ENCODE measurements around the gene CFAP52.
"Not testable (repeated sequence)": the region's sequence is repeated elsewhere in the genome, so short reads cannot be mapped to it uniquely, and the experiment has no call there.

The CFAP52 gene

DNA sequence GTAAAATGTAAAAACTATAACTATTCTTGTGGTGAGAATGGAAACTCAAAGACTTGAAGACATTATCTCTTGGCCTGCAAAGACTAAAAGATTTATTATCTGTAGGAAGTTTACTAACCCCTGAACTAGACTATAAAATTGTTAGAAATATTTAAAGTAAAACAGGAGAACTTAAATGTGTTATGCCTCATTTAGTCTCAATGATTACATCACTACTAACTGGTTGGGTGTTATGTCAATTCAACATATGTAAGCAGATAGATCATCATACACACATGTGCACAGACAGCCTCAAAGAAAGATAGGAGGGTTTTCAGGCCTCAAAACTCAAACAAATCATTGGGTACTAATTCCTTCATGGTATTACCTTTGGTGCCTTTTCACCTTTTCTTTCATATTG, 8.4 kb upstream of the CFAP52 start:
- no peak for DNase-seq (ENCODE audit: extremely low read depth in 1 of 2, low read depth in 1 of 2)

DNA sequence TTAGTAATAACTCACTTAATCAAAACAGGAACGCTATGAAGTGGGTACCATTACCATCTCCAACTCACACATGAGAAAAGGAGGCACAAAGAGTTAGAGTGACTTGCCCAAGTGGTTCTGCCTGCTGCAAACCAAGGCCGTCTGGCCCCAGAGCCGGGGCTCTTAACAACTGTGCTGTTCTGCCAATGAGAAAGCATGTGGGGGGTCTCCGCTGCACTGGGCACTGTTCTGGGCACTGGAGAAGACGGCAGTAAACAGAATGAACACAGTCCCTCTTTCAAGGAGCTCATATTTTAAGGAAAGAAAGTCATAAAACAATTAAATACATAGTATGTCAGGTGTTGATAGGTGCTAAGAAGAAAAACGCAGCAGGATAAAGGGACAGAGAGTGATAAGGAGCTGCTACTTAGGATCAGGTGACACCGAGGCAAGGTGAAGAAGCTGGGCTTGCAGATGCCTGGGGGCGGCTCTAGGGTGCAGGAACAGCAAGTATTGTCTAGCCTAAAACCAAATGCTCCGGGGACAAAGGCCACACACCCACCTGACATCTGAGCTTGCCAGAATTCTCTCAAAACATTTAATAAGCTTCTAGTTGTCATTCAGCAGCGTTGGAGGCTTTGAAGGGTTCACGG, 7.4 kb upstream of the CFAP52 start:
- no peak for DNase-seq (ENCODE audit: extremely low read depth in 1 of 2, low read depth in 1 of 2)

DNA sequence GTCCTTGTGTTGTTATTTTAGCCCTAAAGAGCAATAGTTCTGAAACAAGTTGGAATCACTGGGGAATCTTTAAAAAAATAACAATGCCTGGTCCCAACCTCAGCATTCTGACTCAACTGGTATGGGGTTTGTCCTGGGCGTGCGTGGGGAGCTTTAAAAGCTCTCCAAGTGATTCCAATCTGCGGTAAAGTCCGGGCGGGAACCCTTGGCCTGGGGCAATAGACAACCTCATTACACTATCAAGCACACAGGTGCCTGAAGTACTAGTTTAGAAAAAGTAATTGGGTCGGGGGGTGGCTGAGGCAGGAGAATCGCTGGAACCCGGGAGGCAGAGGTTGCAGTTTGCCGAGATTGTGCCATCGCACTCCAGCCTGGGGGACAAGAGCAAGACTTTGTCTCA, 5.2 kb upstream of the CFAP52 start:
- no peak for DNase-seq (ENCODE audit: extremely low read depth in 1 of 2, low read depth in 1 of 2)

DNA sequence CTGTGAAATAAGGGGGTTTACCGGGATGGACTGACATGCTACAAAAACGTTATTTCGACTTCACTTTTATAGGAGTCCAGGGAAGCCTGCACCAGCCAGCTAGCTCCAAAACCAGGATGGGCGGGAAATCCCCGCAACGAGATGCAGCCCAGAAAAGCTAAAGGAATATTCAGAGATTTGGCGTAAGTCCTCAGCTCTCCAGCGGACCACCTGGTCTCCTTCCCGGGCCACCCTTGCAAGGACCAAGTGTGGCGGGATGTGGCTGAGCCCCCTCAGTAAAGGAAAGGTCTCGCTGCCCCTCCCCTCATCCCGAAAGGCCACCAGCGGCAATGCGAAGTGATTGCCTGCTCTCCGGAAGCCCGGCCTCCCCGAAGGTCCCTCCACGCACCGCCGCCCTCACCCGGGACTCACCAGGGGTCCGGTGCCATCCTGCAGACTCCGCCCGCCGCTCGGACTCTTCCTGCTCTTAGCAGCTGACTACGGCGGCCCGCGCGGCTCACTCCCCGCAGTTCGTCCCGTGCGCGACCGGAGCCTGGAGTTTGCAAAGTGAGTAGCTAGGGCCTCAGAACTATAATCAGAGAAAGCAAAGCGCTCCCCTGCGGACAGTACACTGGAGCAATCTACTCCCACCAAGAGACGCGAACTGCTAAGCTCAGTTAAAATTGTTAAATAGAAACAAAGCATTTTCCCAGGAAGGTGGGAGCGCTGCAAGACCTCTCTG, 901 bp upstream of the CFAP52 start, which contains the start of gene STX8:
STX8 (minus strand) TSS at position 440 of the 721 bp plus-strand sequence; CDS start at position 428, 12 bp downstream.
- DNase-seq (ENCODE audit: extremely low read depth in 1 of 2, low read depth in 1 of 2): peak; percentile 69 to 82

DNA sequence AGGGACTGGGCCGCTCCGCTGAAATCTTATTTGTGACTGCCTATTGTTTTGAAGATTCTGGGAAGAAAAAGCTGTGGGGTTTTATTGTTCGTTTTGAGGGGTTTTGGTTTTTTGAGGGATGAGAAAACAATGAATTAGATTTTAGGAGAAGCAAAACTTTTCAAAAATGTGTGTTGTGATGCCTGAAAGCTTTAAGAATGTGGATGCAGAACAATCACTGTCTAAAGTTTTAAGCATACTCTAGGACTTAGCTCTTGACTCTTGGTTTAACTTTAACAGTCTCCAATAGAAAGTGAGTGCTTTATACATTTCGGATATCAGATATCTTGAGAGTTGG, 899 bp downstream of the CFAP52 start:
- no peak for DNase-seq (ENCODE audit: extremely low read depth in 1 of 2, low read depth in 1 of 2)

DNA sequence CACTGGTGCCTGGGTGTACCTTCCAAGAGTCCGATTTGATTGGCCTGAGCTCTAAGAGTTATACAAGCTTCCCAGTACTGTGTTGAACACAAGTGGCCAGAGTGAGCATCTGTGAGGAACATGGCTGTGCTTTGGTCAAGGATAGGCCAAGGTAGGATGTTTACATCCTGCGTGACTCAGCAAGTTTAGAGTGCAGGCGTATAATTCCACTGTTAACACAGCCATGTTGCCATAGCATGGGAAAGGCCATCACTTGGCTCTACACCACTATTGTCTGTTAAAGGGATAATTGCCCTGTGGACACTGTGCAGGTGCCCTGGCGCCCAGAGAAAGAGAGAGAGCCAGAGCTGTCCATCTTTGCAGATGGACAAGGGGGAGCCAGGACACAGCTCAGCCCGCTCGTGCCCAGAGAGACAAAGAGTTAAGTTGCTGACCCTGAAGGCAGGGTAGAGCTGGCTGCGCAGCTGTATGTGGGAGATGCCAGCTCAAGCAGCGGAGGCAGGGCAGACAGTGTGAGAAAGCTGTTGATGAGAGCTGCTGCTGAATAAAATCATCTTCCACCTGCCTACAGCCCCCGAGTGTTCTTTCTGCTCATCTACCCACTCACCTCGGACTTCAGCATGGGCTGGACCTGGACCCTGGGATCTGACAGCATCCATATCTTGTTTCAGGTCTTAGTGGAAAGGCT, 11.7 kb downstream of the CFAP52 start:
- DNase-seq (ENCODE audit: extremely low read depth in 1 of 2, low read depth in 1 of 2): no peak

DNA sequence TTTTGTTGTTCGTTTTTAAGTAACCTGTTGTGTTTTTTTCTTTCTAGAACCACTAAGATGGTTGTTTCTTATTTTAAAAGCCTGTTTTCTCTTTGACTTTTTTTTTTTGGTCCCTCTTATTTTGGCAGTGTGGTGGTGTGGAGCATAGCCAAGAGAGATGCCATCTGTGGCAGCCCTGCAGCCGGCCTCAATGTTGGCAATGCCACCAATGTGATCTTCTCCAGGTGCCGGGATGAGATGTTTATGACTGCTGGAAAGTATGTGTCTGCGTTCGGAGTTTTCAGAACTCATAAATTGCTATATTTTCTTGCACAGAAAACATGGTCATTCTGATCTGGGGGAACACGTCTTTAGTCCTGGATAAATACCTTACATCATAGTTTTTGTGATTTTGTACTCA, 17.6 kb downstream of the CFAP52 start:
- DNase-seq (ENCODE audit: extremely low read depth in 1 of 2, low read depth in 1 of 2): no peak

DNA sequence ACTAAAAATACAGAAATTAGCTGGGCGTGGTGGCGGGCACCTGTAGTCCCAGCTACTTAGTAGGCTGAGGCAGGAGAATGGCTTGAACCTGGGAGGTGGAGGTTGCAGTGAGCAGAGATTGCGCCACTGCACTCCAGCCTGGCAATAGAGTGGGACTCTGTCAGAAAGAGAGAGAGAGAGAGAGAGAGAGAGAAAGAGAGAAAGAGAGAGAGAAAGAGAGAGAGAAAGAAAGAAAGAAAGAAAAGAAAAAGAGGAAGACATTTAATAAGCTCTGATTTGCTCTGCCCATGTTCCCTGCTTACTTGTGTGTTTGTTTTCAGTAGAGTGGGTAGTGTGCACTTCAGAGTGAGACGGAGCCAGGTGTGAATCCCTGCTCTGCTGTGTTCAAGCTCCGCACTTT, 21.2 kb downstream of the CFAP52 start:
- not testable (repeated sequence) for DNase-seq (ENCODE audit: extremely low read depth in 1 of 2, low read depth in 1 of 2)

DNA sequence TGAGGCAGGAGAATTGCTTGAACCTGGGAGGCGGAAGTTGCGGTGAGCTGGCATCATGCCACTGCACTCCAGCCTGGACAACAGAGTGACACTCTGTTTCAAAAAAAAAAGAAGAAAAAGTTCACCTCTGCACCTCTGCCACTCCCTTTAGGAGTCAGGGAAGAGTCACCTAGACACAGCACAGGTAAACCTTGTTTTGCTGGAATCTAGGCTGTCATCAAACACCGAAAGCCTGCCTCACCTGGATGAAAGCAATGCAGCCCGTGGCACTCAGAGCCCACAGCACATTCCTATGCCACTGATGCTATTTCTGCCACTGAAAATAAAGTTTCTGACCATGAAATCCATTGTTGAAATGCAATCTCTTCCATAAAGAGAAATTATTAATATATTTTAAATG, 22.2 kb downstream of the CFAP52 start:
- no peak for DNase-seq (ENCODE audit: extremely low read depth in 1 of 2, low read depth in 1 of 2)

DNA sequence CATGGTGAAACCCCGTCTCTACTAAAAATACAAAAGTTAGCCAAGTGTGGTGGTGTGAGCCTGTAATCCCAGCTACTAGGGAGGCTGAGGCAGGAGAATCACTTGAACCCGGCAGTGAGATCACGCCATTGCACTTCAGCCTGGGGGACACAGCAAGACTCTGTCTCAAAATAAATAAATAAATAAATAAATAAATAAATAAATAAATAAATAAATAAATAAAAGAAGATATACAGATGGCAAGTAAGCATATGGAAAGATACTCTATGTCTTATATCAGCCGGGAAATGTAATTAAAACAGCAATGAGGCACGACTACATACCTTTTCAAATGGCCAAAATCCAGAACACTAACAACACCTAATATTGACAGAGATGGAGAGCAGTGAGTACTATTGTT, 28.1 kb downstream of the CFAP52 start:
- not testable (repeated sequence) for DNase-seq (ENCODE audit: extremely low read depth in 1 of 2, low read depth in 1 of 2)

DNA sequence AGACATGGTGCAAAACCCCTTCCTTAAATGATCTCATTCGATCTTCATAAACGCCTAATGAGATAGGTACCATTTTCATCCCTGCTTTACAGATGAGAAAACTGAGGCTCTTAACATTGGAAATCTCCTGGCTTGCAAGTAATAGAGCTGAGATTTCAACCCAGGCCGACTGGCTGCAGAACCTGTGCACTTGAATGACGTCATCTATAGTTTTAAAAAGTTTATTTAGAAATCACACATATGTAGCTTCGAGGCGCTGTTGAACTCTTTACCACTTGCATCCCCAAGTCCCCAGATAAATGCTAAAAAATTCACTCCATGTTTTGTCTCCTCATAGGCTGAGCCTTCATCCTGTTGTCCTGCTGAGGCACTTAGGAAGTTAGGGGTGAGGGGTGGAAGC, 30.0 kb downstream of the CFAP52 start:
- DNase-seq (ENCODE audit: extremely low read depth in 1 of 2, low read depth in 1 of 2): no peak

DNA sequence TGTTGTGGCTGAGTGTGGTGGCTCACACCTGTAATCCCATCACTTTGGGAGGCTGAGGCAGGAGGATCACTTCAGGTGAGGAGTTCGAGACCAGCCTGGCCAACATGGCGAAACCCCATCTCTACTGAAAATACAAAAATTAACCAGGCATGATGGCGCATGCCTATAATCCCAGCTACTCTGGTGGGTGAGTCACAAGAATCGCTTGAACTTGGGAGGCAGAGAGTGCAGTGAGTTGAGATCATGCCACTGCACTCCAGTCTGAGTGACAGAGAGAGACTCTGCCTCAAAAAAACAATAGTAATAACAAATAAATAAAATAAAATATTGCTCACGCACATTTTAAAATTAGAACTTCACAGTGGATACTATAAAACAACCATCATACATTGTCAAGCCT, 30.6 kb downstream of the CFAP52 start:
- not testable (repeated sequence) for DNase-seq (ENCODE audit: extremely low read depth in 1 of 2, low read depth in 1 of 2)

DNA sequence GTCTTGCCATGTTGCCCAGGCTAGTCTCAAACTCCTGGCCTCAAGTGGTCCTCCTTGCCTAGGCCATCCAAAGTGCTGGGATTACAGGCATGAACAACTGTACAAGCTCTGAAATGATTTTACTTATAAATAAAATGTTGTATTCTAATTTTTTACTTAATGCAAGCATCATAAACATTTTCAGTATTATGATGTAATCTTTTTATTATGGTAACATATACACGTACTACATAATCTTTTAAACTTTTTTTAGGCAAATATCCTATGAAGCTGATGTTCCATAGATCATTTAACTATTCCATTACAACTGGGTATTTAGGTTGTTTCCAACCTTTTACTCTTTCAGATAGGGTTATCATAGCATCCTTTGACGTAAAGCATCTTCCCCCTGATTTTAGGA, 35.1 kb downstream of the CFAP52 start:
- DNase-seq (ENCODE audit: extremely low read depth in 1 of 2, low read depth in 1 of 2): no peak

DNA sequence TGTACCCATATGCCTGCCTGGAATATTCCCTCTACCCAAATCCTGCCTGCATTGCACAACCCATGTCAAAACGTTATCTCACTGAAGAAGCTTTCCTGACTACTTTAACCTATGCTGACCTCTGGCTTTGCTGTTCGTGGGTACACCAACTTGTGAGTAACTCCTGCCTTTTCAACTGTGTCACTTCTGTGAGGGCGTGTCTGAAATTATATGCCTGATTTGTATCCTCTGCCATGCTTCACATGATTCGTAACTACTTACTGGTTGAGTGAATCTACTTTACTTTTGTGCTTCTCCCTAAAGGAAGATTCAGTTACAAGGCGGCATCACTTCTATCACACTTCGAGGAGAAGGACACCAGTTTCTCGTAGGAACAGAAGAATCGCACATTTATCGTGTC, 35.6 kb downstream of the CFAP52 start:
- DNase-seq (ENCODE audit: extremely low read depth in 1 of 2, low read depth in 1 of 2): no peak

DNA sequence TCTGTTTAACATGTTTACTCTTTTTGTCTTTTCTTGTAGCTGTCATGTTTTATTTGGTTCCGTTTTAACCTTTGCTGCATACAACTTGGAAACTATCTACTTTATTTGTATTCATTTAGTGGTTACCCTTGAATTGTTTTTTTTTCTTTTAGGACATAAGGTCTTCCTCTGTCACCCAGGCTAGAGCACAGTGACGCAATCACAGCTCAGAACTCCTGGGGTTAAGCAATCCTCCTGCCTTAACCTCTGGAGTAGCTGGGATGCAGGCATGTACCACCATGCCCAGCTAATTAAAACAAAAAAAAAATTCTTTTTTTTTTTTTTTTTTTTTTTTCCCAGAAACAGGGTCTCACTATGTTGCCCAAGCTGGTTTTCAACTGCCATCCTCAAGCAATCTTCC, 39.0 kb downstream of the CFAP52 start:
- DNase-seq (ENCODE audit: extremely low read depth in 1 of 2, low read depth in 1 of 2): no peak

DNA sequence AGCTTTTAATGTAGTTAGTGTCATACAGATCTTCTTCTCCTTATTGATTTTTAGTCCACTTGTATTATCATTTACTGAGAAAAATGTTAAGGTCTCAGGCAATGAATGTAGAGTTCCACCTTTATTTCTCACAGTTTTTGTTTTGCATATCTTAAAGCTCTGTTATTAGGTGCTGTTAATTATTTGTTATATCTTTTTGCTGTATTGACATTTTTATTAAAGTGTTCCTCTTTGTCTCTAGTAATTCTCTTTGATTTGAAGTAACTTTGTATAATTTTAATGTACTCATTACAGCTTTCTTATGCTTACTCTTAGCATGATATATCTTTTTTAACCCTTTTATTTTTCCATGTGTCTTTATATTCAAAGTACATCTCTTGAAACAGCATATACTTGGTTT, 46.5 kb downstream of the CFAP52 start:
- no peak for DNase-seq (ENCODE audit: extremely low read depth in 1 of 2, low read depth in 1 of 2)

DNA sequence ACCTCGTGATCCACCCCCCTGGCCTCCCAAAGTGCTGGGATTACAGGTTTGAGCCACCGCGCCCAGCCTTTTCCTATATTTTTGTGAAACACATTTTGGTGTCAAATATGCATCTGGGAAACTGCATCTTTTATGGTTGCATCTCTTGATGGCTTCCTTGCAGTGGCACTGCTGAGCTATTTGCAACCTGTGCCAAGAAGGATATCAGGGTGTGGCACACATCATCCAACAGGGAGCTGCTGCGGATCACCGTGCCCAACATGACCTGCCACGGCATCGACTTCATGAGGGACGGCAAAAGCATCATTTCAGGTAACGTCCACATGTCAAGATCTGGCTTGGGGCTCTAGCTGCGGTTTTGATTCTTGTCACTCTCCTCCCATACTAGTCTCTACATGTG, 52.1 kb downstream of the CFAP52 start:
- DNase-seq (ENCODE audit: extremely low read depth in 1 of 2, low read depth in 1 of 2): no peak

DNA sequence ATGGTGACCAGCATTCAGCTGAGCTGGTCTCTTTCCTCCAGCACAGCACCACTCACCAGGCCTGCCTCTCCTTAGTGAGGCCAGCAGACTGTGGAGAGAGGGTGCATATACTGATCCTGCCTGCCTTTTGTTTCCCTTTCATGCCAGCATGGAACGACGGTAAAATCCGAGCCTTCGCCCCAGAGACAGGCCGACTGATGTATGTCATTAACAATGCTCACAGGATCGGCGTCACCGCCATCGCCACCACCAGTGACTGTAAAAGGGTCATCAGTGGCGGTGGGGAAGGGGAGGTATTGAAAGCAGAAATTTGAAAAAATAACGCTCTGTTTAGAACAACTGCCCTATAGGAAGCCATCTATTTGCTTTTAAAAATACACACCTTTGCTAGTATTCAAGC, 56.3 kb downstream of the CFAP52 start:
- DNase-seq (ENCODE audit: extremely low read depth in 1 of 2, low read depth in 1 of 2): no peak

DNA sequence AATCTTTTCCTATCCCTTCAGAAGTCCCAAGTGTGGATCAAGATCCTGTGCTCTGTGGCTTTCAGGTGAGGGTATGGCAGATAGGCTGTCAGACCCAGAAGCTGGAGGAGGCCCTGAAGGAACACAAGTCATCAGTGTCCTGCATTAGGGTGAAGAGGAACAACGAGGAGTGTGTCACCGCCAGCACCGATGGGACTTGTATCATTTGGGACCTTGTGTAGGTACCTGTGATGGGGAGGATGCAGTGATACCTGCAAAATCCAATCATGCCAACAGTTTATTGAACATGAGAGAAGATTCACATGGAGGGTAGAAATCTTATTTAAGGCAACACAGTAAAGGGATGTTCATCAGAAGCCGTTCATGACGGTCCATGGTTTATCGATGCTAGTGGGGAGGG, 58.9 kb downstream of the CFAP52 start:
- no peak for DNase-seq (ENCODE audit: extremely low read depth in 1 of 2, low read depth in 1 of 2)

DNA sequence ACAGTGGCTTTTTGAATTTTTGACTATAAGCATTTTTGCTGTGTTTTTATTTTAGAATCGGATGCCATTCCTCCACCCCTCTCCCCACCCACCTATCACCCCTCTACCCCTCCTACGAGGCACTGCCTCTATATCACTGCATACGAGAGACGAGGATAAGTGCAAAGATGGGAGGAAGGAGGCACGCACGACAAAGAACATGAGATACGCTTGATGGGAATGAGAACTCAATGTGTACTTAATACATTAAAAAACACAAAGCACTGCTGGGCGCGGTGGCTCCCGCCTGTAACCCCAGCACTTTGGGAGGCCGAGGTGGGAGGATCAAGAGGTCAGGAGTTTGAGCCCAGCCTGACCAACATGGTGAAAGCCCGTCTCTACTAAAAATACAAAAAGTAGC, 60.1 kb downstream of the CFAP52 start:
- no peak for DNase-seq (ENCODE audit: extremely low read depth in 1 of 2, low read depth in 1 of 2)

DNA sequence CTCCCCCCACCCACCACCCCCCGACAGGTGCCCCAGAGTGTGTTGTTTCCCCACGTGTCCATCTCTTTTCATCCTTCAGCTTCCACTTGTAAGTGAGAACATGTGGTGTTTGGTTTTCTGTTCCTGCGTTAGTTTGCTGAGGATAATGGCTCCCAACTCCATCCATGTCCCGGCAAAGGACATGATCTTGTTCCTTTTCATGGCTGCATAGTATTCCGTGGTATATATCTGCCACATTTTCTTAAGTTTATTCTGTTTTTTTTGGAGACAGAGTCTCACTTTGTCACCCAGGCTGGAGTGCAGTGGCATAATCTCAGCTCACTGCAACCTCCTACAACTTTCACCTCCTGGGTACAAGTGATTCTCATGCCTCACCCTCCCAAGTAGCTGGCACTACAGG, 63.9 kb downstream of the CFAP52 start:
- DNase-seq (ENCODE audit: extremely low read depth in 1 of 2, low read depth in 1 of 2): not testable (repeated sequence)

DNA sequence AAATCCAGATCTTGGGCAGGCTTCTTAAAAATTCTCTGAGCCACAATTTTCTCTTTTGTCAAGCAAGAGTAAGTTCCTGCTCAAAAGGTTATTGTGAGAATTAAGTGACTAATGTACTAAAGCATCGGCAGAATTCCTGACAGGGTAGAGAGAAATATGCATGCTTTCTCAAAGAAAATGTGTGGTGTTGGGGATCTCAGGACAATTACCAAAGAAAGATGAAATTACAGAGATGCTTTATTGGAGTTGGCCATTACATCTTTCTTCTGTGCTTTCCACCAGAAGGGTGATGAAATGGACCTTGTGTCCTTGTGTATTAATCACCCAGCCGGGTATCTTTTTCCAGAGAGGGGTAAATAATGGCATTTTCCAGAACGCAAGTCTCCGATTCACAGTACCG, 67.2 kb downstream of the CFAP52 start:
- no peak for DNase-seq (ENCODE audit: extremely low read depth in 1 of 2, low read depth in 1 of 2)

All from stimulated activated CD8-positive, alpha-beta memory T cell treated with anti-CD3 and anti-CD28 coated beads, Interleukin-7, amount 100 ng/mL, for 48 hours (primary cell).